ENCODE results near the gene CERCAM.

DNA sequence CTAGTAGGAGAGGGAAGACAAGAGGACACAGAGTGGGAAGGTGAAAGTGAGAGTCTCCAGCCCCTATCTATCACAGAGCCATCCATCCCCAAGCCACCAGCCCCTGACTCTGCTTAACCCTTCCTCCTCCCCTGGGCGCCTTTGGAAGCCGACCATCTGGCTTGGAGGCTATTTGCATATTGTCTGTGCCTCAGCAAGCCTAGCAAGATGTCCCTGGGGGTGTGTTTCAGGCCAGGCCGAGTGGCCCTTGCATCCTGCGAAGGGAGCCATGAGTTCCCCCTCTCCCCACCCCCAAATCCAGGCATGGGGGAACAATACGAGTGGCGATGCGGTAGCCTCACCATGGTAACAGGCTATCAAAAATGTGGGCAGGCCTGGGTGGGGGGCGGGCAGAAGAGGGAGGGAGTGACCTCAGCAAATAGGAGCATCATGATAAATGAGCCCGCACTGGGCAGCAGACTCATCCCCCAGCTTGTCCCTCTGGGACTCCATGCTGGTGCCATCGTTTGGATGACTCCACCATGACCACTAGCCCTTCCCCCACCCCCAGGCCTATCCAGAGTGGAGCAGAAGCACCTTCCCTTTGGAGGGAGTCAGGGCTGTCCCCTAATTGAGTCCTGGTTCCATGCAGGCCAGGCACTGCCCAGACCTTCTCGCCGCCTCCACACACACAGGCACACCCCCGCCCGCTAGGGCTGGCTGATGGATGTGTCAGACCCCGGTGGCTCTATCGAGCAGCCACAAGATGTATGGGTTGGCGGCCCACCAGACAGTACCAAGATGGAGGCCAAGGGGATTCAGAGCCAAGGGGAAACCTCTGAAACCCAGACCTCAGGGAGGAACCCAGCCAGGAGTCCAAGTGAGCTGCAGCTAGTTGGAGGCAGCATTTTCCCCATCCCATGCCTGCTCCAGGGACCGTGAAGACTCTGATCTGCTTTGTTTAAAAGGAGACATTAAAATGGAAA is 34.9 kb upstream of the CERCAM start:
- TF ChIP-seq, protein P1, sequence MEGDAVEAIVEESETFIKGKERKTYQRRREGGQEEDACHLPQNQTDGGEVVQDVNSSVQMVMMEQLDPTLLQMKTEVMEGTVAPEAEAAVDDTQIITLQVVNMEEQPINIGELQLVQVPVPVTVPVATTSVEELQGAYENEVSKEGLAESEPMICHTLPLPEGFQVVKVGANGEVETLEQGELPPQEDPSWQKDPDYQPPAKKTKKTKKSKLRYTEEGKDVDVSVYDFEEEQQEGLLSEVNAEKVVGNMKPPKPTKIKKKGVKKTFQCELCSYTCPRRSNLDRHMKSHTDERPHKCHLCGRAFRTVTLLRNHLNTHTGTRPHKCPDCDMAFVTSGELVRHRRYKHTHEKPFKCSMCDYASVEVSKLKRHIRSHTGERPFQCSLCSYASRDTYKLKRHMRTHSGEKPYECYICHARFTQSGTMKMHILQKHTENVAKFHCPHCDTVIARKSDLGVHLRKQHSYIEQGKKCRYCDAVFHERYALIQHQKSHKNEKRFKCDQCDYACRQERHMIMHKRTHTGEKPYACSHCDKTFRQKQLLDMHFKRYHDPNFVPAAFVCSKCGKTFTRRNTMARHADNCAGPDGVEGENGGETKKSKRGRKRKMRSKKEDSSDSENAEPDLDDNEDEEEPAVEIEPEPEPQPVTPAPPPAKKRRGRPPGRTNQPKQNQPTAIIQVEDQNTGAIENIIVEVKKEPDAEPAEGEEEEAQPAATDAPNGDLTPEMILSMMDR (IDR thresholded peaks at IDR 0.05) = no peak
- TF ChIP-seq POLR2A (IDR thresholded peaks at IDR 0.05) = no peak

Data from esophagus squamous epithelium (tissue), 4 donors.